Measurements from ENCODE around the gene ATF2. TPM values are rescaled to one million over a fixed set of nuclear protein-coding genes. Genes with fewer than 3 reads are reported as not detected.

The ATF2 gene
- total and polyA plus RNA-seq, 2 of the 13 experiments (the other 11 are each of a cell fraction or from before 2014, with no cell fraction given): 91.6 to 95.1 TPM

GRCh38 chr2:175036582-175037018 lies 131.4 kb downstream of the ATF2 start (continued):
- peak; percentile 85 for TF ChIP-seq FOXA3 (CRISPR knock-in tag; IDR thresholded peaks at IDR 0.05)
- TF ChIP-seq MEF2D (CRISPR knock-in tag; IDR thresholded peaks at IDR 0.05): no peak
- TF ChIP-seq ZNF263 (CRISPR knock-in tag; IDR thresholded peaks at IDR 0.05): no peak
- peak; percentile 75; the same call in 1 of the 2 replicates for TF ChIP-seq RXRB (CRISPR knock-in tag; IDR thresholded peaks at IDR 0.05; ENCODE audit: borderline replicate concordance)
- peak; percentile 35; the same call in 1 of the 2 replicates for TF ChIP-seq THRA (CRISPR knock-in tag; IDR thresholded peaks at IDR 0.05; ENCODE audit: borderline replicate concordance)
- 0 out of 2 replicates have a peak, but pooled peaks have one; percentile 42 for TF ChIP-seq SNAI1 (CRISPR knock-in tag; IDR thresholded peaks at IDR 0.05; ENCODE audit: borderline replicate concordance)
- TF ChIP-seq ZSCAN29 (CRISPR knock-in tag; conservative IDR thresholded peaks at IDR 0.05): 0 out of 2 replicates have a peak, but pooled peaks have one; percentile 43
- no peak for TF ChIP-seq ZNF7 (CRISPR knock-in tag; IDR thresholded peaks at IDR 0.05)
- TF ChIP-seq ARID5B (CRISPR knock-in tag; IDR thresholded peaks at IDR 0.05): peak; percentile 65; the same call in 1 of the 2 replicates
- no peak for TF ChIP-seq REL (CRISPR knock-in tag; conservative IDR thresholded peaks at IDR 0.05)

Measured in HepG2 (cell line).